Measurements from ENCODE around the gene TANGO2. TPM values are rescaled to one million over a fixed set of nuclear protein-coding genes. Genes with fewer than 3 reads are reported as not detected.

Gene TANGO2
- total RNA-seq, 1 experiment from 2014 or later: 21.5 TPM

- POLR2A ChIA-PET (ENCODE audit: low non-redundant PET): no interaction called here
- intact Hi-C loops (cut with micrococcal nuclease; ENCODE audit: unreplicated experiment): no loop called here
- CTCF ChIA-PET: no interaction called here
- Histone ChIP-seq H3K27me3 (replicated peaks; ENCODE audit: insufficient read depth, low read depth, low read length, poor library complexity) (no peaks in the 10 kb centered on the region), H3K36me3 (ENCODE audit: insufficient read depth, low read length, poor library complexity, severe bottlenecking) (no peaks in the 10 kb centered on the region), H3K4me1 (ENCODE audit: insufficient read depth, low read length, poor library complexity, severe bottlenecking) (no peaks in the 10 kb centered on the region), H3K4me3 (ENCODE audit: low read depth, low read length, poor library complexity, severe bottlenecking) (no peak overlapping the region), H3K27ac (ENCODE audit: low read depth, low read length, poor library complexity, severe bottlenecking) (no peak overlapping the region), H3K9me3 (ENCODE audit: low read depth, low read length, poor library complexity, severe bottlenecking) (no peaks in the 10 kb centered on the region)
- DNase-seq (ENCODE audit: low spot score): no peak
- BruUV-seq (replicated peaks): no TSS peak
- TF ChIP-seq EZH2 (IDR thresholded peaks at IDR 0.05; ENCODE audit: borderline replicate concordance, low read depth, low read length, poor library complexity, severe bottlenecking) (no peak), CTCF (conservative IDR thresholded peaks at IDR 0.05; ENCODE audit: low read depth, low read length) (no peak)
Observed at GRCh38 chr22:20055654-20056053, 34.7 kb downstream of the TANGO2 start.

GRCh38 chr22:20056161-20056560 is 35.3 kb downstream of the TANGO2 start:
- intact Hi-C loops (cut with micrococcal nuclease; ENCODE audit: unreplicated experiment): no loop called here
- Histone ChIP-seq H3K9me3 (ENCODE audit: low read depth, low read length, poor library complexity, severe bottlenecking) (no peaks in the 10 kb centered on the region), H3K36me3 (ENCODE audit: insufficient read depth, low read length, poor library complexity, severe bottlenecking) (no peaks in the 10 kb centered on the region), H3K27ac (ENCODE audit: low read depth, low read length, poor library complexity, severe bottlenecking) (no peak overlapping the region), H3K4me1 (ENCODE audit: insufficient read depth, low read length, poor library complexity, severe bottlenecking) (no peaks in the 10 kb centered on the region), H3K27me3 (replicated peaks; ENCODE audit: insufficient read depth, low read depth, low read length, poor library complexity) (no peaks in the 10 kb centered on the region), H3K4me3 (ENCODE audit: low read depth, low read length, poor library complexity, severe bottlenecking) (no peak overlapping the region)
- BruUV-seq (replicated peaks): no TSS peak
- DNase-seq (ENCODE audit: low spot score): no peak
- TF ChIP-seq CTCF (conservative IDR thresholded peaks at IDR 0.05; ENCODE audit: low read depth, low read length) (no peak), EZH2 (IDR thresholded peaks at IDR 0.05; ENCODE audit: borderline replicate concordance, low read depth, low read length, poor library complexity, severe bottlenecking) (no peak)
- POLR2A ChIA-PET (ENCODE audit: low non-redundant PET): no interaction called here
- CTCF ChIA-PET: no interaction called here

GRCh38 chr22:20056696-20057386 is 35.9 kb downstream of the TANGO2 start:
- H3K36me3 ChIP-seq (ENCODE audit: insufficient read depth, low read length, poor library complexity, severe bottlenecking): no peaks in the 10 kb centered on the region
- DNase-seq (ENCODE audit: low spot score): no peak
- intact Hi-C loops (cut with micrococcal nuclease; ENCODE audit: unreplicated experiment): no loop called here
- no TSS peak for BruUV-seq (replicated peaks)
- no peaks in the 10 kb centered on the region for H3K27me3 ChIP-seq (replicated peaks; ENCODE audit: insufficient read depth, low read depth, low read length, poor library complexity)
- H3K9me3 ChIP-seq (ENCODE audit: low read depth, low read length, poor library complexity, severe bottlenecking): no peaks in the 10 kb centered on the region
- CTCF ChIA-PET: no interaction called here
- H3K27ac ChIP-seq (ENCODE audit: low read depth, low read length, poor library complexity, severe bottlenecking): no peak overlapping the region
- POLR2A ChIA-PET (ENCODE audit: low non-redundant PET): no interaction called here
- TF ChIP-seq CTCF (conservative IDR thresholded peaks at IDR 0.05; ENCODE audit: low read depth, low read length): no peak
- no peak for TF ChIP-seq EZH2 (IDR thresholded peaks at IDR 0.05; ENCODE audit: borderline replicate concordance, low read depth, low read length, poor library complexity, severe bottlenecking)
- H3K4me1 ChIP-seq (ENCODE audit: insufficient read depth, low read length, poor library complexity, severe bottlenecking): no peaks in the 10 kb centered on the region
- no peak overlapping the region for H3K4me3 ChIP-seq (ENCODE audit: low read depth, low read length, poor library complexity, severe bottlenecking)

Data from A673 (cell line).